SH-SY5Y (cell line): Measurements from ENCODE around the gene SGCA.

Experiments used
- GATA2 ChIP-seq: IDR thresholded peaks from 2 replicates; pipeline ENCODE4 v1.6.1; 2011; ENCODE audit warnings: mild to moderate bottlenecking, low read depth, low read length
- GATA3 ChIP-seq: IDR thresholded peaks from 2 replicates; pipeline ENCODE4 v1.6.1; 2011; ENCODE audit warnings: low read depth, mild to moderate bottlenecking, low read length, moderate library complexity

GRCh38 chr17:50186661-50187393 is 21.0 kb downstream of the SGCA start:
- TF ChIP-seq GATA2 (no peak), GATA3 (no peak)
